SK-N-SH treated with all-trans-retinoic acid at 6 μM for 48 hours (cell line): ENCODE results near the gene AGAP1.

Experiments used
- ATAC-seq: fragments of 200-7000 bp; cut with Tn5 transposase; 3 replicates; pipeline ENCODE4 v1.9.1; 2020; ENCODE audit warnings: mild to moderate bottlenecking, moderate library complexity
- ARNTL ChIP-seq: fragments of 450-650 bp; formaldehyde crosslinking; IDR thresholded peaks from 2 replicates; pipeline ENCODE4 v1.5.0; 2020; ENCODE audit warnings: low read depth, mild to moderate bottlenecking, moderate library complexity, borderline replicate concordance
- CSDC2 ChIP-seq: fragments of 250-450 bp; sonication (Bioruptor Pico); IDR thresholded peaks from 2 replicates; pipeline ENCODE4 v1.5.0; 2020; ENCODE audit warnings: mild to moderate bottlenecking, moderate library complexity
- CSRNP3 ChIP-seq: fragments of 250-450 bp; sonication (Bioruptor Pico); IDR thresholded peaks from 2 replicates; pipeline ENCODE4 v1.5.1; 2021; ENCODE audit warnings: mild to moderate bottlenecking, moderate library complexity
- ESRRG ChIP-seq: fragments of 250-450 bp; sonication (Bioruptor Pico); IDR thresholded peaks from 2 replicates; pipeline ENCODE4 v1.6.1; 2021; ENCODE audit warnings: mild to moderate bottlenecking
- GLIS3 ChIP-seq: fragments of 250-450 bp; sonication (Bioruptor Pico); IDR thresholded peaks from 2 replicates; pipeline ENCODE4 v1.5.0; 2020; ENCODE audit warnings: mild to moderate bottlenecking, moderate library complexity
- ISL1 ChIP-seq: fragments of 250-450 bp; sonication (Bioruptor Pico); IDR thresholded peaks from 2 replicates; pipeline ENCODE4 v2.1.2; 2022; ENCODE audit warnings: mild to moderate bottlenecking, moderate library complexity
- OSR1 ChIP-seq: fragments of 250-450 bp; sonication (Bioruptor Pico); IDR thresholded peaks from 2 replicates; pipeline ENCODE4 v1.8.0; 2022; ENCODE audit warnings: moderate library complexity, mild to moderate bottlenecking, inconsistent platforms
- PATZ1 ChIP-seq: fragments of 250-450 bp; sonication (Bioruptor Pico); IDR thresholded peaks from 2 replicates; pipeline ENCODE4 v1.8.0; 2020; ENCODE audit warnings: mild to moderate bottlenecking, moderate library complexity, borderline replicate concordance
- PPARA ChIP-seq: fragments of 250-450 bp; sonication (Bioruptor Pico); IDR thresholded peaks from 2 replicates; pipeline ENCODE4 v1.5.0; 2020; ENCODE audit warnings: mild to moderate bottlenecking, borderline replicate concordance
- RARB ChIP-seq: fragments of 250-450 bp; sonication (Bioruptor Pico); IDR thresholded peaks from 2 replicates; pipeline ENCODE4 v1.8.0; 2021; ENCODE audit warnings: mild to moderate bottlenecking, moderate library complexity
- SNAI2 ChIP-seq: fragments of 250-450 bp; sonication (Bioruptor Pico); IDR thresholded peaks from 2 replicates; pipeline ENCODE4 v1.5.0; 2020; ENCODE audit warnings: mild to moderate bottlenecking, moderate library complexity
- TCF4 ChIP-seq: fragments of 250-450 bp; sonication (Bioruptor Pico); IDR thresholded peaks from 2 replicates; pipeline ENCODE4 v1.8.0; 2021; ENCODE audit warnings: mild to moderate bottlenecking, moderate library complexity, borderline replicate concordance
- TOX ChIP-seq: fragments of 250-450 bp; sonication (Bioruptor Pico); IDR thresholded peaks from 2 replicates; pipeline ENCODE4 v1.8.0; 2021; ENCODE audit warnings: mild to moderate bottlenecking, moderate library complexity, borderline replicate concordance
- ZFP3 ChIP-seq: fragments of 250-450 bp; sonication (Bioruptor Pico); IDR thresholded peaks from 2 replicates; pipeline ENCODE4 v1.5.0; 2020; ENCODE audit warnings: mild to moderate bottlenecking, moderate library complexity
- ZFP30 ChIP-seq: fragments of 450-650 bp; formaldehyde crosslinking; IDR thresholded peaks from 2 replicates; pipeline ENCODE4 v1.5.0; 2022; ENCODE audit warnings: mild to moderate bottlenecking, moderate library complexity
- ZNF565 ChIP-seq: fragments of 450-650 bp; formaldehyde crosslinking; conservative IDR thresholded peaks from 2 replicates; pipeline ENCODE4 v1.5.0; 2020; ENCODE audit warnings: low read depth, mild to moderate bottlenecking, moderate library complexity
- ZNF70 ChIP-seq: fragments of 450-650 bp; formaldehyde crosslinking; IDR thresholded peaks from 2 replicates; pipeline ENCODE4 v1.5.0; 2020; ENCODE audit warnings: mild to moderate bottlenecking, moderate library complexity
- ZNF8 ChIP-seq: fragments of 450-650 bp; formaldehyde crosslinking; IDR thresholded peaks from 2 replicates; pipeline ENCODE4 v1.5.0; 2020; ENCODE audit warnings: mild to moderate bottlenecking, moderate library complexity
- TF ChIP-seq, protein P1 (sequence below): fragments of 250-450 bp; sonication (Bioruptor Pico); IDR thresholded peaks from 2 replicates; pipeline ENCODE4 v1.5.0; 2020; ENCODE audit warnings: mild to moderate bottlenecking, moderate library complexity
- TF ChIP-seq, protein P2 (sequence below): fragments of 250-450 bp; sonication (Bioruptor Pico); IDR thresholded peaks from 2 replicates; pipeline ENCODE4 v1.8.0; 2021; ENCODE audit warnings: low read depth, mild to moderate bottlenecking, moderate library complexity, borderline replicate concordance

AGAP1 gene

DNA sequence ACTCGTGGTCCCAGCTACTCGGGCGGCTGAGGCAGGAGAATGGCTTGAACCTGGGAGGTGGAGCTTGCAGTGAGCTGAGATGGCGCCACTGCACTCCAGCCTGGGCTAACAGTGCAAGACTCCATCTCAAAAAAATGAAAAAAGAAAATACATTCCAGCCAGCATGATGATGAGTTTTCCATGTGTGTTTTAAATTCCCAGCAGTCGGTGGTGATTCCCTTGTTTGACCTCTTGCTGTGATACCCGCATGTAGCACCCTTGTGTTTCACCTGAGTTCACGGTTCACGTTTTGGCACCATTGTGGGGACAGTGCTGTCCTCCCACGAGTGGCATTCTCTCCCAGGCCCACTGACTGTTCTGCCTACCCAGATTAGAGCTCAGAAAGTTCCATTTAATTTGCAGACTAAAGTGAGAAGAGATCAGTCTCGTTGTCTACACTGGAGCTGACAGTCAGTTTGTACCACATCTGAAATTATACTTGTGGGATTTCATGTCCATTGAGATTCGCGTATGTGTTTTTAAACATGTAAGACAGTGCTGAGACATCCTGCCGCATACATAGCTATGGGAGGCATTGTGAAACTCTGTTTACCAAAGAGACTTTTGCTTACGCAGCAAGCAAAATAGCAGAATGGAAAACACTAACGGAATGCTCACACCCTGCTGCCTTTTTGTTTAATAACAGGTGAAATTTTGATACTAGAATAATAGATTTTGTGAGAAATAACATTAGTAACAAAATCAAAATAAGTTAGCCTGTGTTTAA lies 517.3 kb downstream of the AGAP1 start:
- no peak for ATAC-seq
- TF ChIP-seq ESRRG (CRISPR knock-in tag): no peak
- no peak for TF ChIP-seq CSRNP3 (CRISPR knock-in tag)
- no peak for TF ChIP-seq ISL1
- TF ChIP-seq ZFP30 (CRISPR knock-in tag): no peak
- TF ChIP-seq OSR1: no peak
- no peak for TF ChIP-seq ZNF8
- TF ChIP-seq PPARA (CRISPR knock-in tag): no peak
- TF ChIP-seq TOX: no peak
- no peak for TF ChIP-seq CSDC2 (CRISPR knock-in tag)
- TF ChIP-seq RARB (CRISPR knock-in tag): no peak
- no peak for TF ChIP-seq PATZ1 (CRISPR knock-in tag)
- TF ChIP-seq, protein P1, sequence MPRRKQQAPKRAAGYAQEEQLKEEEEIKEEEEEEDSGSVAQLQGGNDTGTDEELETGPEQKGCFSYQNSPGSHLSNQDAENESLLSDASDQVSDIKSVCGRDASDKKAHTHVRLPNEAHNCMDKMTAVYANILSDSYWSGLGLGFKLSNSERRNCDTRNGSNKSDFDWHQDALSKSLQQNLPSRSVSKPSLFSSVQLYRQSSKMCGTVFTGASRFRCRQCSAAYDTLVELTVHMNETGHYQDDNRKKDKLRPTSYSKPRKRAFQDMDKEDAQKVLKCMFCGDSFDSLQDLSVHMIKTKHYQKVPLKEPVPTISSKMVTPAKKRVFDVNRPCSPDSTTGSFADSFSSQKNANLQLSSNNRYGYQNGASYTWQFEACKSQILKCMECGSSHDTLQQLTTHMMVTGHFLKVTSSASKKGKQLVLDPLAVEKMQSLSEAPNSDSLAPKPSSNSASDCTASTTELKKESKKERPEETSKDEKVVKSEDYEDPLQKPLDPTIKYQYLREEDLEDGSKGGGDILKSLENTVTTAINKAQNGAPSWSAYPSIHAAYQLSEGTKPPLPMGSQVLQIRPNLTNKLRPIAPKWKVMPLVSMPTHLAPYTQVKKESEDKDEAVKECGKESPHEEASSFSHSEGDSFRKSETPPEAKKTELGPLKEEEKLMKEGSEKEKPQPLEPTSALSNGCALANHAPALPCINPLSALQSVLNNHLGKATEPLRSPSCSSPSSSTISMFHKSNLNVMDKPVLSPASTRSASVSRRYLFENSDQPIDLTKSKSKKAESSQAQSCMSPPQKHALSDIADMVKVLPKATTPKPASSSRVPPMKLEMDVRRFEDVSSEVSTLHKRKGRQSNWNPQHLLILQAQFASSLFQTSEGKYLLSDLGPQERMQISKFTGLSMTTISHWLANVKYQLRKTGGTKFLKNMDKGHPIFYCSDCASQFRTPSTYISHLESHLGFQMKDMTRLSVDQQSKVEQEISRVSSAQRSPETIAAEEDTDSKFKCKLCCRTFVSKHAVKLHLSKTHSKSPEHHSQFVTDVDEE: no peak
- no peak for TF ChIP-seq ARNTL
- TF ChIP-seq, protein P2, sequence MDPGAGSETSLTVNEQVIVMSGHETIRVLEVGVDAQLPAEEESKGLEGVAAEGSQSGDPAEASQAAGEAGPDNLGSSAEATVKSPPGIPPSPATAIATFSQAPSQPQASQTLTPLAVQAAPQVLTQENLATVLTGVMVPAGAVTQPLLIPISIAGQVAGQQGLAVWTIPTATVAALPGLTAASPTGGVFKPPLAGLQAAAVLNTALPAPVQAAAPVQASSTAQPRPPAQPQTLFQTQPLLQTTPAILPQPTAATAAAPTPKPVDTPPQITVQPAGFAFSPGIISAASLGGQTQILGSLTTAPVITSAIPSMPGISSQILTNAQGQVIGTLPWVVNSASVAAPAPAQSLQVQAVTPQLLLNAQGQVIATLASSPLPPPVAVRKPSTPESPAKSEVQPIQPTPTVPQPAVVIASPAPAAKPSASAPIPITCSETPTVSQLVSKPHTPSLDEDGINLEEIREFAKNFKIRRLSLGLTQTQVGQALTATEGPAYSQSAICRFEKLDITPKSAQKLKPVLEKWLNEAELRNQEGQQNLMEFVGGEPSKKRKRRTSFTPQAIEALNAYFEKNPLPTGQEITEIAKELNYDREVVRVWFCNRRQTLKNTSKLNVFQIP (CRISPR knock-in tag): no peak
- TF ChIP-seq ZNF565 (CRISPR knock-in tag): no peak
- TF ChIP-seq ZNF70 (CRISPR knock-in tag): no peak
- TF ChIP-seq ZFP3 (CRISPR knock-in tag): no peak
- TF ChIP-seq GLIS3 (CRISPR knock-in tag): no peak
- TF ChIP-seq SNAI2 (CRISPR knock-in tag): no peak
- TF ChIP-seq TCF4: no peak

- no peak for ATAC-seq
- TF ChIP-seq CSDC2 (CRISPR knock-in tag) (no peak), CSRNP3 (CRISPR knock-in tag) (no peak)
These were observed 518.3 kb downstream of the AGAP1 start for GRCh38 chr2:236012155-236012554.

DNA sequence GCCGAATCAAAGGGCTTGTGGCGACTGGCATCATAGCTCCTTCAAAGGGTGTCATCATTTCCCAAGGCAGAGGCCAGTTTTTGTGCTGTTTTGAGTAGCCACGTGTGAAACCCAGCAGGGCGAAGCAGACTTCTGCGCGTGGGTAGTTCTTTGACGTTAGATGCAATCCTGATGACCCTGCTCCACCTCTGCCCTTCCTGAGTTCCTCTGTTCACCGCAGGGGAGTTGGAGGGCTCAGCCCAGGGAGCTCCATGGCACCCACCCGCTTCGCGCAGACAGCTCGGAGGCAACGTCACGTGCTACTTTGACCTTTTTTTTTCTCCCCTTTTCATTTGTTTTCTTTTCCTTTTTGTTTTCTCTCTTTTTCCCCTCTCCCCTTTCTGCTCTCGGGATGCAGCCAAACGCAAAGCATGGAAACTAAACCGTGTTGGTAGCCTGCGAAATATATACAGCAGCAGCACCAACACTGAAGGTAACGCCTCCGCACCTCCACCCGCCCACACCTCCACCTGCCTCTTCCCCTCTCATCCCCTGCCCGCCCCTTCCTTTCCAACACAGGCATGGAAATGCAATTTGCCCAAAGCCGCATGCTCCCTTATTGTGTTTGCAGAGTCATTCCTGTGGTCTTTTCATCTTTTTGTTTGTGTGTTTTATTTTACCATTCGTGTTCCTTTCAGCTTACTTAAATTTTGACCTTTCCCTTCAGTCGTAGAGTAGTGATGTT lies 520.7 kb downstream of the AGAP1 start:
- no peak for ATAC-seq
- TF ChIP-seq ZNF8 (no peak), PATZ1 (CRISPR knock-in tag) (no peak), ESRRG (CRISPR knock-in tag) (no peak), CSRNP3 (CRISPR knock-in tag) (no peak)
- TF ChIP-seq, protein P1: no peak
